H4 (cell line): Measurements from ENCODE around the gene PASK. TPM values are rescaled to one million over a fixed set of nuclear protein-coding genes. Genes with fewer than 3 reads are reported as not detected.

Experiments
- DNase-seq: peaks from one replicate; pipeline ENCODE4 v3.0.0-alpha.2; 2015; ENCODE audit warnings: low spot score
- total RNA-seq: library from RNA; depleted of rRNA; stranded (reverse); fragments of >200 nt; shearing (Covaris generic); gene quantifications from 2 replicates; pipeline ENCODE4 v1.2.3, GENCODE V29; 2014

Gene PASK
- total RNA-seq, 1 experiment from 2014 or later: 3.3 TPM

- no peak for DNase-seq
Measured at GRCh38 chr2:241148239-241148638, 1.0 kb downstream of the PASK start.

DNA sequence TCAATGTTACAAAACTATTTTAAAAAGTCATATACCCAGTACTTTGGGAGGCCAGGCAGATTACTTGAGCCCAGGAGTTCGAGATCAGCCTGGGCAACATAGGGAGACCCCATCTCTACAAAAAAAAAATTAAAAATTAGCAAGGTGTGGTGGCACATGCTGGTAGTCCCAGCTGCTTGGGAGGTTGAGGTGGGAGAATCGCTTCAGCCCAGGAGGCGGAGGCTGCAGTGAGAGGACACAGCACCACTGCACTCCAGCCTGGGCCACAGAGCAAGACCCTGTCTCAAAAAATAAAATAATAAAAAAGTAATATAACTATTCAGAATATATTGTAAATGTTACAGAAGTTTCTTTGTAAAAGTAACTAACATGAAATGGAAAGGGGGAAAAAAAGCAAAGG, 1.9 kb downstream of the PASK start:
- DNase-seq: no peak

- DNase-seq: no peak
Measured at GRCh38 chr2:241146286-241146685, 3.0 kb downstream of the PASK start.

DNA sequence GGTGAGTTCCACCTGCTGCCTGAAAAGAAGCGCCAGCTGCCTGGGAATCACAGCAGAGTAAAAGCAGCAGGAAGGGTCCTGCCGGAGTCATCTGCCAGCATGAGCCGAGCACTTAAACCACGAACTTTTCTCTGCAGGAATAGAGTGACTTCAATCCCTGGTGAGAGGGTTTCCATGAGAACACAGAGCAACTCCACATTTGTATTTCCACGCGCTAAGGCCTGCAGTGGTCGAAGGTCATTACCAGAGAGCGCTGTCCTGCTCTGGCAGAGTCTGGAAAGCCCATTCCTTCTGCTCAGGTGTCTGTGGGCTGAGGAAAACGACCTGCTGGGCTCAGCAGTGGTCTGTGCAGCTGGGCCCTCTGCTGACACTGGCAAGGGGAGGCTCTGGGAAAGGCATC, 6.7 kb downstream of the PASK start:
- no peak for DNase-seq

GRCh38 chr2:241142063-241142462, 7.2 kb downstream of the PASK start:
- DNase-seq: no peak

DNA sequence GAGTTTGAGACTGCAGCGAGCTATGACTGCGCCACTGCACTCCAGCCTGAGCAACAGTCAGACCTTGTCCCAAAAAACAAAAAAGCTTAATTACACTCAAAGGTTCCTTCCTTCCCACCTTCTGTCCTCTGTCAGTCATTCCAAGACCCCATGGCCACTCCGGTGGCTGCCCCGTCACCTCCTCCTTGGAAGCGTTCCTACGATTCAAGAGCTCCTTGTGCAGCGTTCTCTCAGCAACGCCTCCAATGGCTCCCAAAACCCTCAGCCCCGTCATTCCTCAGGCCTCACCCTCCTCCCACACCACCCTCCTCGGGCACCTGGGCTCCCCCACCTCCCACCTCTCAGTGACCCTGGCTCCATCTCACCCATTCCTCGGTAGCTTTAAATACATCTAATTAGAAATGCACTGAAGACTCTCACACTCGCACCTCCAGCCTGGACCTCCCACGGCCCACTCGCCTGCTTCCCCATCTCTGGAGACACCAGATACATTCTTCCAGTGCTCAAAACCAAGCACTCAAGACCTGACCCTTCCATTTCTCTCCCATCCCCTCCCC, 8.0 kb downstream of the PASK start:
- DNase-seq: no peak

DNA sequence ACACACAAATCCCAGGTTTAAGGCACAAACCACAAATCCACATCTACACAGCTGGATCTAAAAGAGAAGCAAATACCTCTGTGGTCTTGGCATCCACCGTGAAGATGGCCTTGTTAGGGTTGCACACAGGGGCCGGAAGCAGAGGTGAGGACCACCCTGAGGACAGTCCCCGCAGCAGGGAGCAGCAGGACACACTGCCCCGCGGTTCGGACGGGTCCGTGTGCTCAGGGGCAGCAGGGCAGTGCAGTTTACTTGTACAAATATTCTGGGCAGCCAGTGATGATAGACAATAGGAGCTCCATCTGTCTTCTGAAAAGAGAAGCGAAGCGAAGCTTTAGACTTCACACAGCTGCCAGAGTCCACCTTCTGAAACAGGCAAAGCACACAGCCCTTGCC, 8.8 kb downstream of the PASK start:
- DNase-seq: no peak

GRCh38 chr2:241139531-241140444, 9.5 kb downstream of the PASK start:
- no peak for DNase-seq

DNA sequence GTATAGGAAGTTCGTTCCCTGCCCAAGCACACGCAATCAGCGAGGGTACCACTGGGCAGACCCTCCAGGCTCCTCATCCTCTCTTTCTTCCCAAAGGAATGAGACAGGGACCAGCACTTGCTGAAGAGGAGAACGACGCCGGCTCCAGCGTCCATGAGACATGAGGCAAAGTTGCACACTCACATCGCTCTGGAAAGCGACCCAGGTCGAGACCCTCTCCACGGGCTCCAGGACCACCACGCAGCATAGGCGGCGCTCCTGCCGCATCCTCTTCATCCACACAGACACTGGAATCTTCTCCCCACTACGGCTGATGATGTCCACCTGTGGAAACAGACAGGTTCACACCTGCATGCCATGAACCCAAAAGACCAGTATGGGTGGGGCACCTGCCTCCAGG, 10.8 kb downstream of the PASK start:
- no peak for DNase-seq

DNA sequence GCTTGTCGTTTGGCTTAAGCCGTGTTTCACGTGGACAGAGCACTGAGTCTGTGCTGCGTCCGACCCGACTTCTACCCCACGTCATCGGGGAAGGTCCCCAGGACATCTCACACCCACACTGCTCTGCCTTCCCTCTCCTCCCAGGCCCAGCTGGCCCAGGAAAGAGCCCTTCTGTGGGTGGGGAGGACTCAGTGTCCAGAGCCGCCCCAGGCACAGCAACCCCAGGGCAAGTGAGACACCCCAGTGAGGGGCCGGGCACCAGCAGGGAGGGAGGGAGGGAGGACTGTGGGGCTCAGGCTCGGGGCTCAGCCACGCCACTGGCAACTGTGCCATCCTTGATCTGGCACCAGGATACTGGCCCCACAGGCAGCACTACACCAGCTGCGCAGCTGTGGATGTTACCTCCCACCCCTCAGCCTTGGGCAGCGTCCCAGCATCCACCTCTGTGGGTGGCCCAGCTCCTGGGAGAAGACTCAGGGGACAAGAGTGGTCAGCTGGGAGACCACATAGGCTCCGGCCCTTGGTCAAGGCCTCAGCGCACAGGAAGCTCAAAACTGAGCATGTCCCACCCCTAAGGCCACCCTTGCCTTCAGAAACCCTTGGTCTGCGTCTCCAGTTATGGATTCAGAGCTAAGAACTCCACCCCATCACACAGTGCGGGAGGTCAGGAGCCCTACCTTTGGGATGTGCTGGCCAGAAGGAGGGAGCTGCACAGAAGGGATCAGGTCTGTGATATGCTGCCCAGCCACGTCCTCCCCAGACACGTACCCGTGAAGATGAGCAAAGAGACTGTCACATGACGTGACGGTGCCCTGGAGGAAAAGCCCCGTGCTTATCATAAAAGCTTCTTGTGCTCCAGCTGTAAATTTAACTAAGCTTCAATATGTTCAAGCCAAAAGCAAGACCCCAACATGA, 11.7 kb downstream of the PASK start:
- no peak for DNase-seq

- DNase-seq: no peak
Measured at GRCh38 chr2:241136661-241137260, 12.5 kb downstream of the PASK start.

DNA sequence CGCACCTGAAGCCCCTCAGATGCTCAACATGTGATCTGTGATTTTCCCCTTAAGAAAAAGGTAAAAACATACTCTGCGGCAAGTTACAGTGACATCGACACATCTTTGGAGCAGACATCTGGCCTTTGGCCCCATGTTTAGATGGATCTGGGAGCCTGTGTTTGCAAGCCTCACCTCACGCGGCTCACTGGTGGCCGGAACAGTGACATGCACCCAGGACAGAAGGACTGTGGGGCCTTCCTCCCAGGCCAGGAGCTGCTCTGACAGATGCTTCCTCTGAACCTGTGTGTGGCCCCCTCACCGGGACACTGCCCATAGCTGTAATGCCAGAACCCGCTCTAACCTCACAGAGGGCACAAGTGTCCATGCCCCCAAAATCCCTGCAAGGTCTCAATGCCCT, 13.1 kb downstream of the PASK start:
- no peak for DNase-seq

GRCh38 chr2:241135737-241136136, 13.5 kb downstream of the PASK start:
- DNase-seq: no peak

DNA sequence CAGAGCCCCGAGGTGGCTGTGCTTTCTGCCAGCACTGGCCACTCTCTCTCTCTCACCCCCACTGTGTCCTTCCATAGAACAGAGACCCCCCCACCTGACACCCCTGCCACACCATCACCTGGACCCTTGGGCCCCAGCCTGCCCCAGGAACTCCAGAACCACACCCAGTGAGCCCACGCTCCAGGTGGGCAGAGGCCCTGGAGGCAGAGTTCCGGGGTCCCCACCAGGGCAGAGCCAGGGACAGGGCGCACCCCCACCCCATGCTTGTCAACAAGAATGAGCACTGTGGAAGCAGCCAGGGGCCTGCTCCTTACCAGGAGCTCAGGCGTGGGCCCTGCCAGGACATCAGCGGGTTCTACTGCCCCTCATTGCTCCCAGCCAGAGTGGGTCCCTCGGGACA, 14.6 kb downstream of the PASK start:
- DNase-seq: no peak

- no peak for DNase-seq
Measured at GRCh38 chr2:241133436-241133820, 15.8 kb downstream of the PASK start.

- no peak for DNase-seq
Measured at GRCh38 chr2:241132538-241133435, 16.5 kb downstream of the PASK start.

- DNase-seq: no peak
Measured at GRCh38 chr2:241131531-241131930, 17.7 kb downstream of the PASK start.

- DNase-seq: no peak
Measured at GRCh38 chr2:241130316-241130715, 19.0 kb downstream of the PASK start.

DNA sequence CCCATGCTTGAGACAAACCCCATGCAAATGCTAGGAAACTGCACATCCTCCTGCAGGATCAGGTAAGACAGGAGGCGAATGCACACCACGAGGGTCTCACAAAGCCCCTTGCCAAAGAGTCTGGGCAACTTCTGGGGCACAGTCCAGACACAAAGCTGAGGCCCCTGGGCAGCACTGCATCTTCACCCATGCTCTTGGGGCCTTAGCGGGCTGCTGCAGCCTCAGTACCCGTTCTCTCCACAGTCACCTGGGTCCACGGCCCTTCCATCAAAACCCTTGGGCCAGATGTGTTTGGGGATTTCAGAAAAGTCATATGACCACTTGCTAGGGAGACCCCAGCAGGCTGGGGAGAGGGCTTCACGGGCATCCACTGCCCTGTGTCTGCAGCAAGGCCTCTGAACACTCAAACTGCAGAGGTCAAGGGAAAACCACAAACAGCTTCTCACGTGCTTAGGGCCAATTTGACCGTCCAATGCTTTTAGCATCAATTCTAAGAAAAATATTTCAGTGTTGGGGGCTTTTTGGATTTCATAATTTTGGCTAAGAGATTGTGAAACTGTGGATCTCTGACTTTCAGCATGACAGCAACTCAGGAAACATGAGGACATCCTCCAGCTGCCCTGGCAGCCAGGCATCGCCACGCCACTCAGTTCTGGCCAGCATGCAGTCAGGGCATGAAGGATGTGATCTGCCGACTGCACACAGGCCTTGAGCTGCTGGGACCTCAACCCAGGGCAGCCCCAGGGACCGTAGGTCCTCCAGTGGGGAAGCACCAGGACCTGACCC, 20.0 kb downstream of the PASK start:
- DNase-seq: no peak

GRCh38 chr2:241128266-241128665, 21.0 kb downstream of the PASK start:
- no peak for DNase-seq
